ENCODE results near the gene KRTAP9-7.

KRTAP9-7 gene

DNA sequence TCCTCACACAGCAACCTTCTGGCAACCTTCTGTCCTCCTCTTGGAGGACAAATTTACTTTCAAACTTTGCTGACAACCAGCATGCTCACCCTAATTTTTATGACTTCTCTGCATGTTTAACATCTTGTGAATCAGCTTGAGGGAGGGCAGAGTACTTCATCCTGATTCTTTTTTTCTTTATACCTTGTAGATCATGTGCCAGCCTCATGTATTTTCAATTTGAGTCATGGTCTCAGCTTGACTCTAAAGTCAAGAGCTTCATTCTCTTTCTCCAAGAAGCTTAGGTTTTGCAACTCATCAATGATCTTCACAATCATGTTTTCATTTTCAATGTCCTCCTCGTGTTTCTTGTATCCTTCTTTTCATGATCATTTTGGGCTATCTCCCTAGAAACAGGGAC, 3.6 kb upstream of the KRTAP9-7 start:
- DNase-seq (ENCODE audit: low spot score), result no peak

DNA sequence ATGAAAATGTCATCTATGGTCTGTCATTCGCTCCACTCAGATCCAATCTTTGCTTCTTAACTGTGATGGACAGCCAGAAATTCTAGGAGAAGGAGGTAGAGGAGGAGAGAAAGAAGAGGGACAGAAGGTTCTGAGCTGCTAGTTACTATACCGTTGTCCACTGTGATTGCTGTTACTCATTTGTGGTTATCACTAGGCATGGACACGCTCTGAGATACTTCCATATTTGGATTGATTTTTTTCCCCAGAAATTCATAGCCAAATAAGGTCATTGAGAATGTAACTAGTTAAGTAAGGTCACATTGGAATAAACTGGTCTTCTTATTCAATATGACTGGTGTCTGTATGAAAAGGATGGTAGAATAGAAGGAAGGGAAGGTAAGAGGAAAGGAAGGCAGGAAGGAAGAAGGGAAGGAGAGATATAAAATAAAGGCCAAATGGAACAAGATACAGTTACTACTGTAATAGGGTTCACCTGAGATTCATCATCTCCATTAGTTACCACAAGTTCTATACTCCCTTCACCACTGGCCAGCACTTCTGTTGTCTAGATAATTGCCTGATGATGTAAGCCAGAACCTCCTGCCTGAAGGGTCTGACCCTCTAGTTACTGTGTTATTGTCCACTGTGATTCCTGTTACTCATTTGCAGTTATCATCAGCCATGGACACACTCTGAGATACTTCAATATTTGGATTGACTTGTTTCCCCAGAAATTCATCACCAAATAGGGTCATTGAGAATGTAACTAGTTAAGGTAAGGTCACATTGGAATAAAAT, 2.9 kb downstream of the KRTAP9-7 start:
- DNase-seq (ENCODE audit: low spot score), result no peak

DNA sequence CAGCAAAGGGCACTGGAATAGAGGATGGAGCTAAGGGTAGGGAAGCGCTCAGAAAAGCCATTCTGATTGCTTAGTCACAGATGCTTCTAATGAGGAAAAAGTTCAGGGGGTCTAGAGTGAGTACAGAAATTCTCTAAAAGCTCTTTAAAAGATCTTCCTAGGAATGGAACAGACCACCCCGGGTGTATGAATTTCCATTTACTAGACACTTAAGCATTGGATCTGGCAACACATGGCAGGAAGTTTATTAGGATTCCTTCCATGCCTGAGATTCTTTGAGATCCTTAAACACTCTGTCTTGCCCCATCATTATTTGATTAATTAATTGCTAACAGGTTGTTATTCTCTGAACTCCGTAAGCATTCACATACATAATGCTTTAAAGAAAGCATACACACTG, 8.5 kb downstream of the KRTAP9-7 start:
- no peak for DNase-seq (ENCODE audit: low spot score)

DNA sequence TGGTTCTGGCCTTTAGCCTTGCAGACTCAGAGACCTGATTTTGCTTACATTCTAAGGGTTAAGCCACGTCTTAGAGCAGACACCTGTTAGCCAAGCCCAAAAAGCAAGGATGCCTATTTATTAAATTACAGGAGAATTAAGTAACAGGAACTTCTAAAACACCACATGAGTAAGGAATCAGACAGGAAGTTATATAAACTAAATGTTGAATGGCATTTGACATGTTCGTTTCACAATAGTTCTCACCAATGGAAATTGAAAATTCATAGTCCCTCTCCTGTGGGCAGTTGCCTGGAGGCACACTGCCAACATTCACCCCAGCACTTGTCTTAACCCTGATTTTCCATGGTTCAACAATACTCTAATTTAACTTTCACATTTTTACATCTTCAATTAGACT, 9.0 kb downstream of the KRTAP9-7 start:
- DNase-seq (ENCODE audit: low spot score), result no peak

DNA sequence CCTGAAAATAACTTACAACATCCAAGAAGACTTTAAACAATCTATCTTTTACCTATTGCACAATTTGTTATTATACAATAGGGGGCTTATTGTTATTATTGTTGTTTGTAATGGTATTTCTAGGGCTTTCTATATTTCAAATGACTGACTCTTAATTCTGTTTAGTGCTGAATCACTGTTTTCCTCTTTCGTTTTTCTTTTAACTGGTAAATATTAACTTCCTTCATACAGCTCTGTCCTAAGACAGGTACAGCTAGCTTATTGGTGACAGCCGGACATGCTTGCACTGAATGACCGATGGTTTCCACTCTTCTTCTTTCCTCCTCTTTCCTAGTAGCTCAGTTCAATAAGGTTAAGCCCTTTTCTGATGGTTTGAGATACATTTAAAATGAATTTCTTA, 11.6 kb downstream of the KRTAP9-7 start:
- DNase-seq (ENCODE audit: low spot score), result no peak

DNA sequence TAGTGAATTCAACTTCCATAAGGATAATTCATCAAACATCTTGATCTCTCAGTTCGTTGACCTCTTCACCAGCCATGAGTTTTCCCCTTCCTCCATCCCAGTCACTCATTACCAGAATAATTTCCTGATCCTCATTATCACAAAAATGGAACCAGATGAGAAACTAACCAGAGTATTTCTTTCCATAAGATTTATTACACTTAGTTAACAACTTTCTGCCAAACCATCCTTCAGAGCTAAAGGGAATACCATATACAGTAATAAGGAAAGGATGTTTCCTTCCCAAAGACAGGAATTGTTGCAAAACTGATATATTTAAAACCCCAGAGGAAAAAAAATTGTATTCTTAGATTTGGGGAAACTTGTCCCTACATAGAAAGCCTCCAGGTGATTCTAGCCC, 18.5 kb downstream of the KRTAP9-7 start:
- DNase-seq (ENCODE audit: low spot score), result no peak

DNA sequence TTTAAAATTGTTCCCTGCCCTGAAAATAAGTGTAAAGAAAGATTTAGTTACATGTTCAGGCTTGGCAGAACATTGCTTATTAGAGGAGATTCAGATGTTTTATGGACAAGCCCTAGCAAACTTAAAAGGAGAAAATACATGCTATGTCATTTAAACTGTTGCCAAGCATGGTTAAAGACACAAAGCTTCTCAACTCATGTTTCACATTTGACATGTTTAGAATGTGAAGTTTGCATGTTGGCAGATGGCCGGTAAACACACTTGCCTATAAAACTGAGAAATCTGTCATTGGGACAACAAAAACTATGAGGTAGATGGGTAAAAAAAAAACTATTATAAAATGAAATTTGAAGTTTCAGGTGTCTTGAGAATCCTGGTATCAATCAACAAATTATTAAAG, 21.3 kb downstream of the KRTAP9-7 start:
- DNase-seq (ENCODE audit: low spot score), result no peak

DNA sequence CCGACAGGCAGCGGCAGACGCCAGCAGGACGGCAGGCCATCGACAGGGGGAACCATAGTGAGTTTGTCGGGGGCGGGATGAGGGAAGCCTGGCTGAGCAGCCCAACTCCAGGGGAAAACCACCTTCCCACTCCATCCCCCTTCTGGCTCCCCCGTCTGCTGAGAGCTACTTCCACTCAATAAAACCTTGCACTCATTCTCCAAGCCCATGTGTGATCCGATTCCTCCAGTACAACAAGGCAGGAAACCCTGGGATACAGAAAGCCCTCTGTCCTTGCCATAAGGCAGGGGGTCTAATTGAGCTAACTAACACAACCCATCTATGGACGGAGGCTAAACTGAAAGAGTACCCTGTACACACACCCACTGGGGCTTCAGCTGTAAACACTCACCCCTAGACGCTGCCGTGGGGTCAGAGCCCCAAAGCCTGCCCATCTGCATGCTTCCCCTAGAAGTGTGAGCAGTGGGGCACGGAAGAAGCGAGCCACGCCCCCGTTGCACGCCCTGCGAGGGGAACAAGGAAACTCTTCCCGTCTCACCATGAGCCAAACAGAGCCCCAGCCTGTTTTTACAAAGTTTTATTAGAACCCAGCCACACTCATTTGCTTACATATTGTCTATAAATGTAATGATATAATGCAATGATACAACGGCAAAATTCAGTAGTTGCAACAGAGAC, 23.1 kb downstream of the KRTAP9-7 start:
- no peak for DNase-seq (ENCODE audit: low spot score)

DNA sequence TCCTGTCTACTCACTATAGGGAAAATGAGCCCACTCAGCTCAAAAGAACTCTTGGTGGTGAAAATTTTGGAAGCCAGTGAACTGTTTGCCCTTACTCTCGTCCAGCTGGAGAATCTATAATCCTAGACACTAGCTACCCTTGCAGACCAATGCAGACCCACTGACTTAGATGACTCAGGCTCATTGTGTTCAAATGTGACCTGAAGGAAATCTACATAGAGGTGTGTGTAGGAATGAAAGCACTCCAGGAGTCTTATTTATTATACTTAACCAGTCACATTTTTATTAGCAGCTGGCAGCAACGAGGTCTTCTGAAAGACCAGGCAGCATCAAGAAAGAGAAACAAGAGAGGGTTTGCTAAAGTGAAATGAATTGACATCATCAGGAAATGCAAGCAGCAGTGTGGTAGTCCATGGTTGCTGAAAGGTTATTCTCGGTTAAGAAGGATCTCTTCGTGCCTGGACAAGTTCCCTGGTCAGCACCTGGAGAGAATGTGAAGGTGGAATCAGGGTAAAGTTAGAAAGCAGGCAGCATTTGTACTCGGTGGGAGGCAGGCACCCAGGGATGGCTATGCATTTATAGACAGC, 25.8 kb downstream of the KRTAP9-7 start:
- DNase-seq (ENCODE audit: low spot score), result no peak

DNA sequence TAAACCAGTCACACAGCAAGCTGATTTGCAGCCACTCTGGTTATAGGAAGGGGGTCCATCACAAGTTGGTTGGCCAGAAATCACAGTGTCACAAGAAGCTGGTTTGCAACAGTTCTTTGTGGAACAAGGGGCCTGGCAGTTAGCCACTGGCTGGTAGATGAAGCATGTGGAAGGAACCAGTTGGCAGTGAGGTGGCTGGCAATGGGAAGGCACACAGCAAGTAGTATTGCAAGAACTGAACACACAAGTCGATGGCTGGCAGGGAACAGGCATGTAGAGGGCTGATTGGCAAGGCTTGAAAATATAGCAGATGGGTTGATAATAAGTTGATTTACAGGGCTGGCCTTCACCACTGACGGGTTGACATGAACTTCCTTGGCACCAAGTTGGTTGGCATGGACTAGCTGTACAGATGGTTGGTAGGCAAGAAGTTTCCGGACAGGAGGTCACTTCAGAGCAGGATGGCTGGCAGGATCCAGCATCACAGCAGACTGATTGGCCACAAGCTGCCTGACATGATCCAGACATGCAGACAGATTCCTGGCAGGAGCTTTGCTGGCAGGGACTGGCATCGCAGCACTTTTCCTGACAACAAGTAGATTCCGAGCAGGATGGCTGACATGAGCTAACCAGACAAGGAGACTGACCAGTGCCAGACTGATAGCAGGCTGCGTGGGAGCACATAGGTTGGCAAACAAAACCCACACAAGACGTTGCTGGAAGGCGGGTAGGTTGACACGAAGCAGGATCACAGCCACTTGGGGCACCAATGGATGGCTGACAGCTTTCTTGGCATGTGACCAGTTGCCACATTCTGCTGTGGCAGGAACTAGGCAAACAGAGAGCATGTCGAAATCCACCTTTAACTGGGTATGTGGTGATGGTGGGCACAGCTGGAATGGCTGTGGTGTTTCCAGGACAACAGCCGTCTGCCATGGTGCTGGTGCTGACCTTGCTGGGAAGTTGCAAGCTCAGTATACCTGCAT, 26.7 kb downstream of the KRTAP9-7 start, which contains the start of gene KRTAP29-1:
KRTAP29-1 (minus strand) TSS at position 936 of the 986 bp plus-strand sequence; CDS start at position 936, 0 bp downstream.
- no peak for DNase-seq (ENCODE audit: low spot score)

DNA sequence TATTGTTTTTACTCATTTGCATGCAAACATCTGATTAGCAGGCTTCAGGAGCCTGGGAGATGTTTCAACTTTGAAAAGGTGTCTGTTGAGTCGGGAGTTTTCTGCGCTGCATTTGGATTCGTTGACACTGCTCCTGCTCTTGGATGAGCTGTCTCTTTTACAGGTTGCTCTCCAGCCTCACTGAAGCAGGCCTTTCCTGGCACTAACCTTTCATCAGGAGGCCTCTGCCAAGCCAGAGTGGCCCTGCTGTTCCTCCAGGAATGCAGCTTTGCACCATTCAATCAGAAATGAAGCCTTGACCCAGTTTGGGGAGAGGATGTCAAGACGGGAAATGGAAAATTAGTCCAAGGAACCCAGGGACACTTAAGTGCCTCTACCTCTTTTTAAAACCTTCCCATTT, 27.5 kb downstream of the KRTAP9-7 start:
- no peak for DNase-seq (ENCODE audit: low spot score)

DNA sequence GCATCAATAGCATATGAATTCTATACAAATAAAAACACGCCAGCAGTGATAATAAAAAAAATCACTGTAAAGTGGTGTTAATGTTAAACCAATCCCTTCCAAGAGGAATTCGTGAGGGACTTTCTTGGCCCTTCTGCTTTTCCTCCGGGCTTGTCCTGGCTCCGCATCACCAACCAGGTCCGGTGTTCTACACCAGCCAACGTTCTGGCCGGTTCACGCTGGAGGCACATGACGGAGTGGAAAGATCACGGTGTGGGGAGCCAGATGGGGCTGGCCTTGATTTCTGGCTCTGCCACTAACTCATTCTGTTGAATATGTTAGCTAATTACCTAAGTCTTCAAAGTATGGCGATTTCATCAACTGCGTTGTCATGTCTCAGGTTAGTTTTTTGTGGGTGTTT, 28.6 kb downstream of the KRTAP9-7 start:
- DNase-seq (ENCODE audit: low spot score), result no peak

DNA sequence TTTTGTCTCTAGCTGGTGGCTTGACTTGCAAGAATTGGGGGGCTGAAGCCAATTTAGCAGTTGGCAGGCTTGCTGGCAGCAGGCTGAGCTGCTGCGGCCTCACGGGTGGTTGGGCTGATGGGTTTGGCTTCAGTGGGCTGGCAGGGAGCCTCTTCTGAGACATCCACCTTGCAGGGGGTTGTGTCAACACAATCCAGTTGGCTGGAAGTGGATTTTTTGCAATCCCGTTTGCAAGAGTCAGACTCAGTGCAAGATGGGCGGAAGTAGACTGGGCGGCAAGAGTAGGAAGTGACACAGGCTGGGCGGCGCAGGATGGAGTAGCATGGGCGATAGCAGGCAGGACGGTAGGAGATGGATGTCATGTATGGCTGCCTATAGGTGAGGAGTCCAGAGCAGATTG, 32.1 kb downstream of the KRTAP9-7 start:
- no peak for DNase-seq (ENCODE audit: low spot score)

DNA sequence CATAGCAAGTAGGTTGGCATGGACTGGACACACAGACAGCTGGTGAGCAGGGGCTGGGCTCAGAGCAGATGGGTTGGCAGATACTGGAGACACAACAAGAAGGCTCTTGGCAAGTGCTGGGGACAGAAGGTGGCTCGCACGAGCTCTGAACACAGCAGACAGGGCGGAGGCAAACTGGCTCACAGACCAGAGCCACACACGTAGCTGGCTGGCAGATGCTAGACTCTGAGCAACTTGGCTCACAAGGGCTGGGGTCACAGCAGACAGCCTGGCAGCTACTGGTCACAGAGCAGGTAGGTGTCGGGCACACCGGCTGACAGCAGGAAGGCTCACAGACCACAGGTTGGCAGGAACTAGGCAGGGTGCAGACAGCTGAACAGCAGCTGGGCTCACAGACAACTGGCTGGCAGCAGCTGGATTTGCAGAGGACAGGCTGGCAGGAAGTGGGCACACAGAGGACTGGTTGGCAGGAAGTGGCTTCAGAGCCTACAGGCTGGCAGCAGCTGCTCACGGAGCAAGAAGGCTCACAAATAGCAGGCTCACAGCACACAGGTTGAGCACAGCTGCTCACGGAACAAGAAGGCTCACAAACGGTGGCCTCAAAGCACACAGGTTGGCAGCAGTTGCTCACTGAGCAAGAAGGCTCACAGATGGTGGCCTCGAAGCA, 32.9 kb downstream of the KRTAP9-7 start:
- DNase-seq (ENCODE audit: low spot score), result no peak

DNA sequence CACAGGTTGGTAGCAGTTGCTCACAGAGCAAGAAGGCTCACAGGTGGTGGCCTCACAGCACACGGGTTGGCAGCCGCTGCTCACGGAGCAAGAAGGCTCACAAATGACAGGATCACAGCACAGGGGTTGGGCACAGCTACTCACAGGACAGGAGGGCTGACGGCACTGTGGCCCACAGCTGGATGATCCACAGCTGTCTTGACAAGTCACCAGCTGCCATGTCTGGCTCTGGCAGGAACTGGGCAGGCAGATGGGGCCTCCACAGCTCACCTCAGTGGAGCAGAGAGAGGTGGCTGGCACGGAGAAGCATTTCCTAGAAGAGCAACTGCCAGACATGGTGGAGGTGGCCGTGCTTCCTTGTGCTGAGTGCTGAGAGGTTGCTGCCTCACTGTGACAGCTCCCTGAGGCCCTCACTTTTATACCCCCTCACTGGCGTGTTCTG, 33.4 kb downstream of the KRTAP9-7 start, which contains the start of gene KRTAP16-1:
KRTAP16-1 (minus strand) TSS at position 392 of the 442 bp plus-strand sequence; CDS start at position 336, 56 bp downstream.
- no peak for DNase-seq (ENCODE audit: low spot score)

DNA sequence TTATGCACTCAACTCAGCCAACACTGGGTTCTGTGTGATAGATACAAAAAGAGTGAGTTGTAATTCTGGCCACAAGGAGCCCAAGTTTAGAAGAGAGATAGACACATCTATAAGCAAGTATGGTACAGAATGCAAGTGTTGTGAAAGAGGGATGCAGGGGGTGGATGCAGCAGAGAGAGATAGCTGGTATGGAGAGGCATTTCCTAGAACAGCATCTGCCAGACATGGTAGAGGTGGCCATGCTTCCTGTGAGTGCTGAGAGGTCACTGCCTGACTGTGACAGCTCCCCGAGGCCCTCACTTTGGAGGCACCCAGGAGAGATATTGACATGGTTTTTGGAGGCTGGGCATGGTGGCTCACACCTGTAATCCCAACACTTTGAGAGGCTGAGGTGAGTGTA, 35.6 kb downstream of the KRTAP9-7 start:
- DNase-seq (ENCODE audit: low spot score), result no peak

DNA sequence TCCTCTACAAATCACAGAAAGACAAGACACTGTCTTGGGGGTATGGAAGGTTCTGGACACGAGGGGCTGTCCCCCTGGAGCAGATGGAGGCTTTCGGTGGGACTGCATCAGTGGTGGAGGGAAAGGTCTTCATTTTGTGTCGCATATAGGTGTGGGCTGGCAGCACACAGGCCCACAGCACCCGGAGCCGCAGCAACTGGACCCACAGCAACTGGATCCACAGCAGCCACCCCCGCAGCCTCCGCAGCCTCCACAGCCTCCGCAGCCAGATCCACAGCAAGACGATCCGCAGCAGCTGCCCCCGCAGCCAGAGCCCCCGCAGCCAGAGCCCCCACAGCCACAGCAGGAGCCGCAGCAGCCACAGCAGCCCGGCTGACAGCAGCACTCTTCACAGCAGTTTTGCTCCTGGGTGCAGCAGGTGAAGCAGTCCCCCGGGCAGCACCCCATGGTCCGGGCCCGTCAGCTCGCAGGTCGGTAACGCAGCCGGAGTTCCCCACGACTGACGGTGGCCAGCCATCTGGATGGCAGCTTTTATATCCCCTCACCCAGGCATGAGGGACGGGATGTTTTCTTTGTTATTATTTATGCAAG, 39.8 kb downstream of the KRTAP9-7 start, which contains the start of gene KRTAP17-1:
KRTAP17-1 (minus strand) TSS at position 507 of the 591 bp plus-strand sequence; CDS start at position 447, 60 bp downstream.
- no peak for DNase-seq (ENCODE audit: low spot score)

DNA sequence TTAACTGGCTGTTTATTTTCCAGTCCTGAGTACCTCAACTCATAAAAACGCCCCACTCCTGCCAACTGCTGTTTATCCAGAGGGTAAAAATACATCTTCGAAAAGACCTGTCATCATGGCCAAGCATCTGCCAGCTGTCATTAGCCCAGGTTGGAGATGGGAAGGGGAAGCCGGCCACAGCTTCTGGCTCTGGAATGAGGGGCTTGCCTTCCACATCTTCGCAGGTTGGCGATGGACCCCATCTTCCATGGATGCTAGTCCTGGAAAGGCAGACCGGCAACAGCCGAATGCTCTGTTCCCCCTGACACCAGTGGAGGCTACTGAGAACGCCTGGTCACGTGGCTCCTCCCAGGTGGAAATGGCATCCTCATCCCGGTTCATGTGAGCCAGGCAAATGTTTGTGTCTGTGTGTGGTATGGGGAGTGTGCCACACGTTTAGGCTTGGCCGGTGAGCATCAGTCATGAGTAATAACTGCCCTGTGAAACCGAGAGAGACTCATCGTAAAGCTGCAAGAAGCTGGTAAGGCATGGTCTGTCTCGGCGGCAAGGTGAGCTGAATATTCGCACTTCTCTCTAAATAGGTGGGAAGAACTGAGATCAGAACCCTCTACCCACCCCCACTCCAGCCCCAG, 40.4 kb downstream of the KRTAP9-7 start:
- DNase-seq (ENCODE audit: low spot score), result no peak

DNA sequence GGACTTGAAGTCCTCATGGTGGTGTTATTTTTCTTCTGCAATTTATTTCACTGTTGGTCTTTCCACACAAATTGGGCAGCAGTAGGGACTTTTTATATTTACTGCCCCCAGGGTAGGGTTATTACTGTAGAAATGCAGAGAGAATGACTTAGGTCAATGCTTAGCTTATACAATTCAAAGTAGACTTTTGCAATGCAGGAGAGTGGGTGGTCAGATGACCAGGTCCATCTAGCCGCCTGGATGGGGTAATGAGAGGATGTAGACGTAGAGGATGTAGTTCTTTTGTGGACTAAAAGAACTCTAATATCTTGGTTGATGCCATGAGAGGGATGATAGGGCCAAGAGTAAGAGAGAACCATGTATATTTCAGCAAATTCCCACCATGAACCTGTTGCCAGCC, 42.7 kb downstream of the KRTAP9-7 start:
- DNase-seq (ENCODE audit: low spot score), result no peak
